Measurements from ENCODE around the gene ZNF473. TPM values are rescaled to one million over a fixed set of nuclear protein-coding genes. Genes with fewer than 3 reads are reported as not detected.

Gene ZNF473
- total and polyA plus RNA-seq, 2 experiments from 2014 or later = 3.3 to 18.9 TPM

DNA sequence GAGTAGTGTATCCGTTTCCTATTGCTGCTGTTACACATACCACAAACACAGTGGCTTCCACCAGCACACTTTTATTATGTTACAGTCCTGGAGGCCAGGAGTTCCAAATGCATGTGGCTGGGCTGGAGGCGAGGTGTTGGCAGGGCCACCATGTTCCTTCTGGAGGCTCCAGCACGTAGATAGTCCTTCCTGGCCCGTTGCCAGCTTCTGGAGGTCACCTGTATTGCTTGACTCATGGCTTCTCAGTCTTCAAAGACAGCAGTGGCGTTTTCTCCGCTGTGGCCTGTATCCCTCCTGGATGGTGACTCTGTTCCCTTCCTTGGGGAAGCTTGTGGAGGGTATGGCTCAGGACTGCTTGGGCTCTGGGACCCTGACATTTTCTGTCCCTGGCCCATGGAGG lies 15.2 kb downstream of the ZNF473 start (continued):
- TF ChIP-seq JUNB (IDR thresholded peaks at IDR 0.05; ENCODE audit: unreplicated experiment) (no peak), NANOG (IDR thresholded peaks at IDR 0.05; ENCODE audit: borderline replicate concordance) (no peak), ZNF331 (CRISPR knock-in tag; IDR thresholded peaks at IDR 0.05; ENCODE audit: low read depth) (no peak), EZH2 (IDR thresholded peaks at IDR 0.05; ENCODE audit: low read depth, unreplicated experiment) (no peak), ZNF114 (CRISPR knock-in tag; IDR thresholded peaks at IDR 0.05) (no peak), STAT1 (IDR thresholded peaks at IDR 0.05; ENCODE audit: unreplicated experiment) (no peak), POLR2AphosphoS5 (IDR thresholded peaks at IDR 0.05; ENCODE audit: low read depth) (no peak)
- TF ChIP-seq, protein P1, sequence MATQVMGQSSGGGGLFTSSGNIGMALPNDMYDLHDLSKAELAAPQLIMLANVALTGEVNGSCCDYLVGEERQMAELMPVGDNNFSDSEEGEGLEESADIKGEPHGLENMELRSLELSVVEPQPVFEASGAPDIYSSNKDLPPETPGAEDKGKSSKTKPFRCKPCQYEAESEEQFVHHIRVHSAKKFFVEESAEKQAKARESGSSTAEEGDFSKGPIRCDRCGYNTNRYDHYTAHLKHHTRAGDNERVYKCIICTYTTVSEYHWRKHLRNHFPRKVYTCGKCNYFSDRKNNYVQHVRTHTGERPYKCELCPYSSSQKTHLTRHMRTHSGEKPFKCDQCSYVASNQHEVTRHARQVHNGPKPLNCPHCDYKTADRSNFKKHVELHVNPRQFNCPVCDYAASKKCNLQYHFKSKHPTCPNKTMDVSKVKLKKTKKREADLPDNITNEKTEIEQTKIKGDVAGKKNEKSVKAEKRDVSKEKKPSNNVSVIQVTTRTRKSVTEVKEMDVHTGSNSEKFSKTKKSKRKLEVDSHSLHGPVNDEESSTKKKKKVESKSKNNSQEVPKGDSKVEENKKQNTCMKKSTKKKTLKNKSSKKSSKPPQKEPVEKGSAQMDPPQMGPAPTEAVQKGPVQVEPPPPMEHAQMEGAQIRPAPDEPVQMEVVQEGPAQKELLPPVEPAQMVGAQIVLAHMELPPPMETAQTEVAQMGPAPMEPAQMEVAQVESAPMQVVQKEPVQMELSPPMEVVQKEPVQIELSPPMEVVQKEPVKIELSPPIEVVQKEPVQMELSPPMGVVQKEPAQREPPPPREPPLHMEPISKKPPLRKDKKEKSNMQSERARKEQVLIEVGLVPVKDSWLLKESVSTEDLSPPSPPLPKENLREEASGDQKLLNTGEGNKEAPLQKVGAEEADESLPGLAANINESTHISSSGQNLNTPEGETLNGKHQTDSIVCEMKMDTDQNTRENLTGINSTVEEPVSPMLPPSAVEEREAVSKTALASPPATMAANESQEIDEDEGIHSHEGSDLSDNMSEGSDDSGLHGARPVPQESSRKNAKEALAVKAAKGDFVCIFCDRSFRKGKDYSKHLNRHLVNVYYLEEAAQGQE (IDR thresholded peaks at IDR 0.05; ENCODE audit: unreplicated experiment) = no peak

DNA sequence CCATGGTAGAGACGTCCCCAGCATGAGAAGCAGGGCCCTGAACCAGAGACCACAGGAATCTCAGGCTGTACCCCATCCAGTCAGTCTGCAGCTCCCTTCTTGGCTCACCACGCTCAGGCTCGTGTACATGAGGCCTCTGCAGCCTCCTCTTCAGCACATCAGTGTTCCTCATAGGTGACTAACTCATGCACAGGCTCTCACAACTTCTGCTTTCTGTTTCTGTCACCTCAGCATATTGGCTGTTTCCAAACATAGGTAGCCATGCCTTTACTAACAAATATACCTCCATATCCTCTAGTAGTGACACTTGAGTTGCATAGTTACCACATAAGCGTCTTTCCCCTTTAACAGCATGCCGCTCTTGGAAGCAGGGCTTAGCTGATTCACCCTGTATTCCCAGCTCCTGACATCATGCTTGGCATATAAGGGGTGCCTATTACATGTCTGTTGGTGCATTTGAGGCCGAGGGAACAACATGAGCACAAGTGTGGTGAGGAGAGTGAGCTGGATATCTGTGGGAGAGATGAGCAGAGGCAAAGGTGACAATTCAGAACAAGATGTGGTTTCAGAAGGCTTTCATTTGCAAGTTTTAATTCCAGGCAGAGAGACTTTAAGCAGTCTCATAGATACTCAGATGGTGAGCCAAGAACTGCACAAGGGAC lies 16.7 kb downstream of the ZNF473 start:
- Mint-ChIP-seq H3K4me1 (no peaks in the 10 kb centered on the region), H3K27ac (no peak overlapping the region), H3K9me3 (peaks cover 76% of the 10 kb centered on the region), H3K36me3 (ENCODE audit: low read depth) (peaks cover 94% of the 10 kb centered on the region), H3K27me3 (ENCODE audit: insufficient read depth, low read depth, poor library complexity) (peaks cover 11% of the 10 kb centered on the region), H3K4me3 (no peak overlapping the region)
- Histone ChIP-seq H3K27ac (ENCODE audit: low read depth) (no peak overlapping the region), H2AFZ (no peak overlapping the region), H3K27me3 (ENCODE audit: insufficient read depth) (no peaks in the 10 kb centered on the region), H3K79me2 (replicated peaks; ENCODE audit: insufficient read depth) (no peaks in the 10 kb centered on the region), H3K4me2 (no peak overlapping the region), H4K20me1 (replicated peaks; ENCODE audit: insufficient read depth) (no peaks in the 10 kb centered on the region), H3F3A (replicated peaks; ENCODE audit: low read depth) (no peaks in the 10 kb centered on the region; the same call in 1 of the 2 replicates), H3K36me3 (ENCODE audit: insufficient read depth) (peaks cover 50% of the 10 kb centered on the region), H3K4me3 (no peak overlapping the region), H3K4me1 (ENCODE audit: insufficient read depth) (no peaks in the 10 kb centered on the region), H3K9me2 (ENCODE audit: insufficient read depth) (no peaks in the 10 kb centered on the region)
- ATAC-seq (no peak), DNase-seq (ENCODE audit: low spot score) (no peak)
- TF ChIP-seq EZH2 (IDR thresholded peaks at IDR 0.05; ENCODE audit: low read depth, unreplicated experiment) (no peak), EZH2phosphoT487 (IDR thresholded peaks at IDR 0.05; ENCODE audit: unreplicated experiment) (no peak), POLR2AphosphoS5 (IDR thresholded peaks at IDR 0.05; ENCODE audit: low read depth) (no peak)
- TF ChIP-seq, protein P2, sequence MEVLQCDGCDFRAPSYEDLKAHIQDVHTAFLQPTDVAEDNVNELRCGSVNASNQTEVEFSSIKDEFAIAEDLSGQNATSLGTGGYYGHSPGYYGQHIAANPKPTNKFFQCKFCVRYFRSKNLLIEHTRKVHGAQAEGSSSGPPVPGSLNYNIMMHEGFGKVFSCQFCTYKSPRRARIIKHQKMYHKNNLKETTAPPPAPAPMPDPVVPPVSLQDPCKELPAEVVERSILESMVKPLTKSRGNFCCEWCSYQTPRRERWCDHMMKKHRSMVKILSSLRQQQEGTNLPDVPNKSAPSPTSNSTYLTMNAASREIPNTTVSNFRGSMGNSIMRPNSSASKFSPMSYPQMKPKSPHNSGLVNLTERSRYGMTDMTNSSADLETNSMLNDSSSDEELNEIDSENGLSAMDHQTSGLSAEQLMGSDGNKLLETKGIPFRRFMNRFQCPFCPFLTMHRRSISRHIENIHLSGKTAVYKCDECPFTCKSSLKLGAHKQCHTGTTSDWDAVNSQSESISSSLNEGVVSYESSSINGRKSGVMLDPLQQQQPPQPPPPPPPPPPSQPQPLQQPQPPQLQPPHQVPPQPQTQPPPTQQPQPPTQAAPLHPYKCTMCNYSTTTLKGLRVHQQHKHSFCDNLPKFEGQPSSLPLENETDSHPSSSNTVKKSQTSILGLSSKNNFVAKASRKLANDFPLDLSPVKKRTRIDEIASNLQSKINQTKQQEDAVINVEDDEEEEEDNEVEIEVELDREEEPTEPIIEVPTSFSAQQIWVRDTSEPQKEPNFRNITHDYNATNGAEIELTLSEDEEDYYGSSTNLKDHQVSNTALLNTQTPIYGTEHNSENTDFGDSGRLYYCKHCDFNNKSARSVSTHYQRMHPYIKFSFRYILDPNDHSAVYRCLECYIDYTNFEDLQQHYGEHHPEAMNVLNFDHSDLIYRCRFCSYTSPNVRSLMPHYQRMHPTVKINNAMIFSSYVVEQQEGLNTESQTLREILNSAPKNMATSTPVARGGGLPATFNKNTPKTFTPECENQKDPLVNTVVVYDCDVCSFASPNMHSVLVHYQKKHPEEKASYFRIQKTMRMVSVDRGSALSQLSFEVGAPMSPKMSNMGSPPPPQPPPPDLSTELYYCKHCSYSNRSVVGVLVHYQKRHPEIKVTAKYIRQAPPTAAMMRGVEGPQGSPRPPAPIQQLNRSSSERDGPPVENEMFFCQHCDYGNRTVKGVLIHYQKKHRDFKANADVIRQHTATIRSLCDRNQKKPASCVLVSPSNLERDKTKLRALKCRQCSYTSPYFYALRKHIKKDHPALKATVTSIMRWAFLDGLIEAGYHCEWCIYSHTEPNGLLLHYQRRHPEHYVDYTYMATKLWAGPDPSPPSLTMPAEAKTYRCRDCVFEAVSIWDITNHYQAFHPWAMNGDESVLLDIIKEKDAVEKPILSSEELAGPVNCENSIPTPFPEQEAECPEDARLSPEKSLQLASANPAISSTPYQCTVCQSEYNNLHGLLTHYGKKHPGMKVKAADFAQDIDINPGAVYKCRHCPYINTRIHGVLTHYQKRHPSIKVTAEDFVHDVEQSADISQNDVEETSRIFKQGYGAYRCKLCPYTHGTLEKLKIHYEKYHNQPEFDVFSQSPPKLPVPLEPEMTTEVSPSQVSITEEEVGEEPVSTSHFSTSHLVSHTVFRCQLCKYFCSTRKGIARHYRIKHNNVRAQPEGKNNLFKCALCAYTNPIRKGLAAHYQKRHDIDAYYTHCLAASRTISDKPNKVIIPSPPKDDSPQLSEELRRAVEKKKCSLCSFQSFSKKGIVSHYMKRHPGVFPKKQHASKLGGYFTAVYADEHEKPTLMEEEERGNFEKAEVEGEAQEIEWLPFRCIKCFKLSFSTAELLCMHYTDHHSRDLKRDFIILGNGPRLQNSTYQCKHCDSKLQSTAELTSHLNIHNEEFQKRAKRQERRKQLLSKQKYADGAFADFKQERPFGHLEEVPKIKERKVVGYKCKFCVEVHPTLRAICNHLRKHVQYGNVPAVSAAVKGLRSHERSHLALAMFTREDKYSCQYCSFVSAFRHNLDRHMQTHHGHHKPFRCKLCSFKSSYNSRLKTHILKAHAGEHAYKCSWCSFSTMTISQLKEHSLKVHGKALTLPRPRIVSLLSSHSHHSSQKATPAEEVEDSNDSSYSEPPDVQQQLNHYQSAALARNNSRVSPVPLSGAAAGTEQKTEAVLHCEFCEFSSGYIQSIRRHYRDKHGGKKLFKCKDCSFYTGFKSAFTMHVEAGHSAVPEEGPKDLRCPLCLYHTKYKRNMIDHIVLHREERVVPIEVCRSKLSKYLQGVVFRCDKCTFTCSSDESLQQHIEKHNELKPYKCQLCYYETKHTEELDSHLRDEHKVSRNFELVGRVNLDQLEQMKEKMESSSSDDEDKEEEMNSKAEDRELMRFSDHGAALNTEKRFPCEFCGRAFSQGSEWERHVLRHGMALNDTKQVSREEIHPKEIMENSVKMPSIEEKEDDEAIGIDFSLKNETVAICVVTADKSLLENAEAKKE (CRISPR knock-in tag; IDR thresholded peaks at IDR 0.05) = no peak
- TF ChIP-seq, protein P1 (IDR thresholded peaks at IDR 0.05; ENCODE audit: unreplicated experiment) = no peak
